Neural progenitor cell (in vitro differentiated cells): ENCODE data around the gene SLC13A4.

Experiments
- EZH2 ChIP-seq: fragments of 200-600 bp; sonication (generic); IDR thresholded peaks from 2 replicates; pipeline ENCODE4 v1.6.1; 2017; ENCODE audit warnings: antibody characterized with exemption, mild to moderate bottlenecking, moderate library complexity
- TF ChIP-seq, protein P1 (sequence below): fragments of 200-600 bp; sonication (generic); IDR thresholded peaks from 2 replicates; pipeline ENCODE4 v1.5.1; 2017; ENCODE audit warnings: antibody characterized with exemption, mild to moderate bottlenecking

DNA sequence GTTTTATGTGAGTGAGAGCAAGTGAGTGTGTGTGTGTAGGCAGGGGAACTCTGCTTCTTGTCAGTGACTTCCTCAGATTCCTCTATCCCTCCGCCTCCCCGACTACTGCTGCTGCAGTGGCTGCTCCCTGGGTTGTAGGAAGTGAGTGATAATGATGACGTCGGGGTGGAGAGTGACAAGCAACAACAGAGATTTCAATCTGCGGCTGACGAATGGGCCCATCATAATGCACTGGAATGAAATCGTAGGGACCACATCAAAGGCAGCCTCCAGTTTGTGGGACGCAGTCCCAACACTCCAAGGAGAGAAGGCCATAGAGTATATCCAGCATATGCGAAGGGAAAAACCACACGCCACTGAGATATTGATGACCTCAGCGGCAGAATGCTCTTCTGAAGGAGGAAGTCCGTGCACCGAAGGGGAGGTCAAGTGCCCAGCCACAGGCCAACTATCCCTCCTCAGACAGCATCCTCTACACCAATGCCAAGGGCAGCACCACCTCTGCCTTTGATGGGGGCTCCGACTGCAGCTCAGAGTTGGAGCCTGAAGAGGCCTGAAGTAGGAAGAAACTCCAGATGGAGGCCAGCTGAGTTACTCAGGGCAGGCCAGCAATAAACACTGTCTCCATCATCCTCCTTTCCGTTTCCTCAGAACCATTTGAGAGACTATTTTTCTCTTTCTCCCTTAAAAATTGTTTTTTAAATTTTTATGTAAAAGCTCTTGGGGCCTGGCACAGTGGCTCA lies 77.0 kb downstream of the SLC13A4 start:
- no peak for TF ChIP-seq EZH2
- TF ChIP-seq, protein P1, sequence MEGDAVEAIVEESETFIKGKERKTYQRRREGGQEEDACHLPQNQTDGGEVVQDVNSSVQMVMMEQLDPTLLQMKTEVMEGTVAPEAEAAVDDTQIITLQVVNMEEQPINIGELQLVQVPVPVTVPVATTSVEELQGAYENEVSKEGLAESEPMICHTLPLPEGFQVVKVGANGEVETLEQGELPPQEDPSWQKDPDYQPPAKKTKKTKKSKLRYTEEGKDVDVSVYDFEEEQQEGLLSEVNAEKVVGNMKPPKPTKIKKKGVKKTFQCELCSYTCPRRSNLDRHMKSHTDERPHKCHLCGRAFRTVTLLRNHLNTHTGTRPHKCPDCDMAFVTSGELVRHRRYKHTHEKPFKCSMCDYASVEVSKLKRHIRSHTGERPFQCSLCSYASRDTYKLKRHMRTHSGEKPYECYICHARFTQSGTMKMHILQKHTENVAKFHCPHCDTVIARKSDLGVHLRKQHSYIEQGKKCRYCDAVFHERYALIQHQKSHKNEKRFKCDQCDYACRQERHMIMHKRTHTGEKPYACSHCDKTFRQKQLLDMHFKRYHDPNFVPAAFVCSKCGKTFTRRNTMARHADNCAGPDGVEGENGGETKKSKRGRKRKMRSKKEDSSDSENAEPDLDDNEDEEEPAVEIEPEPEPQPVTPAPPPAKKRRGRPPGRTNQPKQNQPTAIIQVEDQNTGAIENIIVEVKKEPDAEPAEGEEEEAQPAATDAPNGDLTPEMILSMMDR = no peak
